Measurements from ENCODE around the gene PDE6B.
A peak's percentile ranks its signal among the peaks of the same experiment; 100 is the strongest.
"Not testable (repeated sequence)": the region's sequence is repeated elsewhere in the genome, so short reads cannot be mapped to it uniquely, and the experiment has no call there.

PDE6B gene

GRCh38 chr4:669806-670559, 44.6 kb downstream of the PDE6B start:
- not testable (repeated sequence) for DNase-seq (ENCODE audit: low spot score)

GRCh38 chr4:671769-672168, 46.4 kb downstream of the PDE6B start:
- no peak for DNase-seq (ENCODE audit: low spot score)

- no peak for DNase-seq (ENCODE audit: low spot score)
These were observed 48.1 kb downstream of the PDE6B start for GRCh38 chr4:673349-674091.

DNA sequence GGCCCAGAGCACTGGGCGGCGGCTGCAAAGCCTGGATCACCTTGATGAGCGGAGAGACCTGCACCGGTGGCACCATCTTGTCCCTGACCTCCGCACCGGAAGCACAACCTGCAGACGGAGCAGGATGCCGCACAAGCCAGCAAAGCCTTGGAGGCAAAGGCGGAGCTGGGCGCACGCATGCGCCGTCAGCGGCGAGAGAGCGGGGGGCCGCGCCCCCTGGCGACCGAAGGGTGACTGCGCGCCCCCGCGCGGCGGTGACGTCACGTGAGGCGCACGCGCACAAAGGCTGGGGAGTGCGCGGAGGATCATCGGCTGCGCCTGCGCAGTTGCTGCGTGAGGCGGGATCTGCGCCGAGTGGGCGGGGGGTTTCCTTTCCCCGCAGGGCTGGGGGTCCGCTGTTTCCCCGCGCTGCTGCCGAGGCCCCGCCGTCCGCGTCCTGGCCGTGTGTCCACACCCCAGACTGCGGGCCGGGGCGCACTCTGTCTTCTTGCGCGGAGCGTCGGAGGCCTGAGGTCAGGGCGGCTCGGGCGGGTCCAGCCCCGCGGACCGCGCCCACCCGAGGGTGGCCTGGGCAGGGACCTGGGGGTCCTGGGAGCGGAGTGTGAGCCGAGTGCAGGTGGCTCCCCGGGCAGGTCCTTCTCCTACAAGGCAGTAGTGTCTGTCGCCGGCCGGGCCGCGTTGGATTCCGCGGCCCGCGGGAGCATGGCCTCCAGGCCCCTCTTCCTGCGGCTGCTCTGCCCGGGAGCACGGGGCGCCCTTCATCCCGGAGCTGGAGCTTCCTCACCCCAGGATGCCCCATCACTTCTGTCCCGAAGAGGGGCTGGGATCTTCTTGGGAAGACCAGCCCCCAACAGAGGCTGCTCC, 49.0 kb downstream of the PDE6B start, which contains the start of the genes ATP5ME and MYL5:
TSS of gene ATP5ME (minus strand) at position 105 of the 864 bp plus-strand sequence. CDS start at position 76, 29 bp downstream.
TSS of gene MYL5 (plus strand) at position 371 of the 864 bp plus-strand sequence. CDS start 3,485 bp downstream, outside the sequence.
- DNase-seq (ENCODE audit: low spot score) = peak; percentile 96

DNA sequence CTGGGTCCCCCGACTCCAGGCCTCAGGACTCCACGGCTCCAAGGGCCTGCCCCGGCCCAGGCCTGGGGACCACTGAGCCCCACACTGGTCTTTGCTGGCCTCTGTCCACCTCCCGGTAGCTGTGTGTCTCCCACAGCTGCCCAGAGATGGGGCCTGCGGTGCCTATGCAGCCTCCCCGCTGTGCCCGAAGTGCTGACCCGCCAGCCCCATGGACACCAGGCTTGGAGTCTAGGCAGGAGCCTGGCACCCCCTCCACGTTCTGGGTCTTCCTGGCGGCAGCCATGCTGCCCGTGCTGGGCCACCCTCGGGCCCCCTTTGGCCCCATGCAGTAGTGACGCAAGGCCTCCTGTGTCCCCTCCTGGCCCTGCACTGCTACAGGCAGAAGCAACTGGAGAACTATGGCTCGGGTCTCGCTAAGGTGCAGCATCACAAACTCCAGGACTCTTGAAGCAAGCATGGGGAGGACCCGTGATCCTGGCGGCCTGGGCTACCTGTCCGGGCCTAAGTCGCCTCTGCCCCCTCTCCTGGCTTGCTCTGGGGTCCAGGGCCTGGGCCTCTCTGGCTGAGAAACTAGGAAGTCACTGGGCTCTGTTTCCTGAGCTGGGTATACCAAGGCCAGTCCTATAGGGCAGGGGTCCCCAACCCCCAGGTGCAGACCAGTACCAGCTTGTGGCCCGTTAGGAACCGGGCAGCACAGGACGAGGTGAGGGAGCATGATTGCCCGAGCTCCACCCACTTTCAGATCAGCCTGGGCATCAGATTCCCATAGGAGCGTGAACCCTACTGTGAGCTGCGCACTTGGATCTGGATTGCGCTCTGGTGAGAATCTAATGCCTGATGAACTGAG, 49.9 kb downstream of the PDE6B start:
- DNase-seq (ENCODE audit: low spot score) = no peak

DNA sequence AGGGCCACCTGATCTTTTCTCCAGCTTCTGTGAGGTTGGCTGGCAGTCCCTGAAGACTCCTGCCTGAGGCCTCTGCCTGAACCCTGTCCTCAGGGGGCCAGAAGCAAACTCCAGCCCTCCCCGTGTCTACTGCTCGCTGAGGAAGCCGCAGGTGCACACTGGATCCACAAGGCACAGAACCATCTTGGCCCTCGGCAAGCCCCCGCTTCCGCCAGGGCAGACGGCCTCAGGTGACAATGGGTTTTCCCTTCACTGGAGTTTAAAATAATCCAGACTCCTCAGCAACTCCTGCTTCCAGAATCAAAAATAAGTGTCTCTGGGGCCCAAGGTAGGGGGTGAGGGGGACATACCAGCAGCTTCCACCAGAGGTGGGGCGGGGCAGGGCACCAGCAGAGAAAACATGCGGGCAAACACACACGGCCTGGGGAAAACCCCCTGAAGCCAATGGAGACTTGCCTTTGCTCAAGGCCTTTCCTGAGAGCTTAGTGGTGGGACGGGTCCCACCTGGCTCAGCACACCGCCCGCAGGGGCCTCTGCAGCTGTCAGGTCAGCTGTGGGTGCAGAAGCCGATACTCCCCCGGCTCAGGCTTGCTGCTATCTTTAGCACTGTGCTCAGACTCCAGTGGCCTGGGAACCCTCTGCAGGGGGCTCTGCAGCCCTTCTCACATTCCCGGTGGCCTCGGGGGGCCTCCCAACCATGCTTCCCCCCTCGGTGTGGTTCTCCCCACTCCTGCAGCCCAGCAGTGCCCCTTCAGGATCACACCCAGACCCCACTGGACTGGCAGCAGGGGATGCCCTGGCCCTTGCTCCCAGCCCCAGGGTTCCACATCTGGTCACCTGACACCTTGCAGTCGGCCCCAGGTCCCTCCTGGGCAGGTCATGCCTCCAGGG, 50.9 kb downstream of the PDE6B start:
- no peak for DNase-seq (ENCODE audit: low spot score)

DNA sequence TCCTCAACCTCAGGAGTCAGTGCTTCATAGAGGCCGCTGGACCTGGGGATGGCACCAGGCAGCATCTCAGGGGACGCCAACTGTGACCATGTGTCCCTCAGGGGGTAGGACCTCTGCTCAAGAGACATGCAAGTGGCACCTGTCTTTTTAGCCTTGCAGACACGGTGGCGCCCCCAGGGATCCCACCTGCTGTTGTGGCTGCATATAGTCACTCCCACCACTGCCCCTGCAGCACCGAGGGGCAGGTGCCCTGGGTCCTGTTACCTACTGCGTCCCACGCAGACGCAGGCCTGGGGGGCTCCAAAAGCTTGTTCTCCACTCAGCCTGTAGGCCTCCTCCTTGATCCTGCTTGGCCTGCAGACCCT, 51.5 kb downstream of the PDE6B start:
- DNase-seq (ENCODE audit: low spot score) = no peak

DNA sequence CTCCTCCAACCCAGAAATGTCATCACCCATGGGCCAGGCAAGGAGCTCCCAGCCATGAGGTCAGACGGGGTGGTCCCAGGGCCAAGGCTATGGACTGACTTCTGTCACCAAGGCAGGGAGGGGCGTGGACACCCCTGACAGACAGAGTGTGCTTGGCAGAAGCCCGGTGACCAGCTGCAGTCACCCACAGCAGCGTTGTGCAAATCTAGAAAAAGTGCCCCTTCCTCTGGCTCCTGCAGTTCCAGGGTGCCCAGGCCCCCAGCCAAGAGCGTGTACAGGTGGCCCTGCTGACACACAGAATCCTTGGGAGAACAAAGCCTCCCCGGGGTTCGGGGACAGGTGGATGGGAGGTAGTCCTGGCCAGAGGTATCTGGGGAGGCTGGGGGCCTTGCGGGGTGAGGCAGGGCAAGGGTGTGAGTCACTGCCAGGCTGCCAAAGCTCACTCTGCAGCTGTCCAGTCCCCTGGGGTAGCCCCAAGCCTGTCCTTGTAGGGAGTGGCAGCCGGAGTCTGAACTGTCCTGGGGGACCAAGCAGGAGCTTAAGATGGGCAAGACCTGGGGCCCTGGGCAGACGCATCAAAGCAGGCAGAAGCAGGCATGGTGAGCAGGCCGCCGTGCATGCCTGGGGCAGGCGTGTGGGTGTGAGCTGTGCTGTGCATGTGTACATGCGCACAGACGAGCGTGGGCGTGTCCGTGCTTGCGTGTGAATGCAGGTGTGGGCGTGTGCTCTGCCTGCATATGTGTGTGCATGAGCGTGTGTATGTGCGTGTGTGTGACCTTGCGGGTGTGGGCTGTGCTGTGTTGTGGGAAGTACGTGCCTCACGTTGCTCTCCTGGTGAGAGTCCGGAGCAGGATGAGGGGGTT, 52.3 kb downstream of the PDE6B start:
- DNase-seq (ENCODE audit: low spot score) = peak; percentile 40

DNA sequence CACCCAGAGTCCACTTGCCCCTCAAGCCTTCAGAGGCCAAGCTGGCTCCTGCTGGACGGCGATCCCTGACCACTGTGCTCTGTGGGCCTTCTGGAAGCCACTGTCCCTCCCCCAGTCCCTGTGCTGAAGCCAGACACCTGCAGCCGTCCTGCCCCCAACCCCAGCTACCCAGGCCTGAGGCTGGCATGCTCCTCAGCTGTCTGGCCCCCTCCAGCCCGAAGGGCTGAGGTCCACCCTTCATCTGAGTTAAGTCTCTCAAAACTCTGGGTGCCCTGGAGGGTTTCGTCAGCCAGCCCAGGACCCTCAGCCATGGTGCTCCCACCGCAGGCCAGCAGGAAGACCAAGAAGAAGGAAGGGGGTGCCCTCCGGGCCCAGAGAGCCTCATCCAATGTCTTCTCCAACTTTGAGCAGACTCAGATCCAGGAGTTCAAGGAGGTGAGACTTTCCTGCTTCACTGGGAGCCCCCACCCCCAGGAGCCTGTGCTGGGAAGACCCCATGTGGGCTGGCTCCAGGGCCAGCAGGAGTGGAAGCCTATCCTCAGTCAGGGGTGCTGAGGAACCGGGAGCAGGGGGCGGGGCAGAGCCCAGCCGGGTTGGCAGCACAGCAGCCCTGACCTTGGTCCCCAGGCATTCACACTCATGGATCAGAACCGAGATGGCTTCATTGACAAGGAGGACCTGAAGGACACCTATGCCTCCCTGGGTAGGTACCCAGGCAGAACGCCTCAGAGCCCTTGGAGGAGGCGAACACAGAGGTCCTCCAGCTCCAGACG, 53.1 kb downstream of the PDE6B start:
- no peak for DNase-seq (ENCODE audit: low spot score)

- DNase-seq (ENCODE audit: low spot score) = no peak
These were observed 53.7 kb downstream of the PDE6B start for GRCh38 chr4:679104-679481.

GRCh38 chr4:679629-680028, 54.3 kb downstream of the PDE6B start:
- no peak for DNase-seq (ENCODE audit: low spot score)

- no peak for DNase-seq (ENCODE audit: low spot score)
These were observed 54.7 kb downstream of the PDE6B start for GRCh38 chr4:680091-680490.

DNA sequence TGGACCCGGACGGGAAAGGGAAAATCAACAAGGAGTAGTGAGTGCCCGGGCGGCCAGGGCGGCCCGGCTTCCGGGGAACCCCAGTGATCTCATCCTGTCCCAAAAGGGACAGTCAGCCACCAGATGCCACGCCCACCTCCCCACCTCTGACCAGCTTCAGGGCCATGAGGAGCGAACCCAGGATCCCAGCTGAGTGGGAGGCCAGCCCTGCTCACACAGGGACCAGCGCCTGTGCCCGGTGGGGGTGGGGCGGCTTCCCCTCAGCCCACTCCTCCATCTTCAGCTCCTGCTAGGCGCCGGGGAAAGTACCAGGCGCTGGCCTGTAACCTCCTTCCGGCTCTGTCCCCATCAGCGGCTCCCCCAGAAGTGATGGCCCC, 55.2 kb downstream of the PDE6B start:
- no peak for DNase-seq (ENCODE audit: low spot score)

DNA sequence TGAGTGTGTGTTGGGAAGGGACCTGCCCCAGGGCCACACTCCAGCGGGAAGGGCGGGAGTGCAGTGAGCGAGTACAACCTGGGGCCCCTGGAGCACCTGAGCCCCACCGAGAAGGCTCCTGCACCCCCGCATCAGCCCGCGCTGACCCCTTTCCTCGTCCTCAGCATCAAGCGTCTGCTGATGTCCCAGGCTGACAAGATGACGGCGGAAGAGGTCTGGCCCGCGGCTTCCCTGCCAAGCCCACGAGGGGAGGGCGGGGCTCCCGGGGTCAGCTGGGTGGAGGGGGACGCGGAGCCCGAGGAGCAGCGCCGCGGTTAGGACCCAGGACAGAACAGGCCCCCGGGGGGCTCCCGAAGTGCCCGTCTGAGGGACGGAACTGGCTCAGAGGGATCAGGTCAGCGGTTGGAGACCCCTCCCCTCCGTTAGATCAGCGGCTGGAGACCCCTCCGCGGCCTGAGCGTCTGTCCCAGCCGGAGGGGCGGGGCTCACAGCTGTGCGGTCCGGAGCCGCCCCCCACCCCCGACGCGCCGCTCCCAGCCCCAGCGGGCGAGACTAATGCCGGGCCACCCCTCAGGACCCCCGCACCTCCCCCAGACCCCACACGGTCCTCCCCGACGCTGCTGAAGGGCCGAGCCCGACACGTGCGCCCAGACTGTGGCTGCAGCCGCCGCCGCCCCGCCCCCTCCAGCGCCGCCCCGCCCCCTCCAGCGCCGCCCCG, 55.7 kb downstream of the PDE6B start:
- no peak for DNase-seq (ENCODE audit: low spot score)

GRCh38 chr4:681736-682451, 56.5 kb downstream of the PDE6B start:
- no peak for DNase-seq (ENCODE audit: low spot score)

DNA sequence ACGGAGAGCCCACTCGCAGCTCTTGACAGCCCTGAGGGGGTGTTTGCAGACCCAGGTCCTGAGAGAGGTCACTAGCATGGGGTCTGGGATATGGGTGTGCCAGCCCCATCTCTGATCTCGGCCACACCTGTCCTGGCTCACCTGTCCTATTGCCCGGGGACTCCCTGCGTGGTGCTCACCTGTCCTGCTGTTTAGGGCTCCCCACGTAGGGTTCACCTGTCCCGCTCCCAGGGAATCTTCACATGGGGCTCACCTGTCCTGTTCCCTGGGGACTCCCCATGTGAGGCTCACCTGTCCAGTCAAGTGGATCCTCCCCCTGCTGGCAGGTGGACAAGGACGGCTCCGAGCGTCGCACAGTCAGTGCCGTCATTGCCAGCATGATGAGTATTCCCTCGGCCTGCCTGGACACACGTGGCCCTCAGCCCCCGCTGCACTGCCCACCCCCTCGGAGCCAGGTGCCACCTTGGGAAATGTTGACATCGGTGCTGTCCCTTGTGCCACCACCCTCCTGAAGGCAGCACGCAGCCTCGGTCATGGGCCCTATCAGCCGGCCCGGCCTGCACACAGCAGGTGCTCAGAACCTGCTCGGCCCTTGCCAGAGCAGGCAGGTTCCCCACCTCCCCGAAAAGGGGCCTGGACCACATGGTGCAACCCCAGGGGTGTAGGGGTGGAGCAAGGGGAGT, 57.3 kb downstream of the PDE6B start:
- DNase-seq (ENCODE audit: low spot score) = no peak

Measured in putamen (tissue), 1 donor.